CD1c-positive myeloid dendritic cell (primary cell): ENCODE data around the gene INO80C.
"Not testable (repeated sequence)": the region's sequence is repeated elsewhere in the genome, so short reads cannot be mapped to it uniquely, and the experiment has no call there.

Experiments used
- DNase-seq: peaks from one replicate; pipeline ENCODE4 v3.0.0-alpha.2; 2016; ENCODE audit errors: extremely low spot score

INO80C gene

DNA sequence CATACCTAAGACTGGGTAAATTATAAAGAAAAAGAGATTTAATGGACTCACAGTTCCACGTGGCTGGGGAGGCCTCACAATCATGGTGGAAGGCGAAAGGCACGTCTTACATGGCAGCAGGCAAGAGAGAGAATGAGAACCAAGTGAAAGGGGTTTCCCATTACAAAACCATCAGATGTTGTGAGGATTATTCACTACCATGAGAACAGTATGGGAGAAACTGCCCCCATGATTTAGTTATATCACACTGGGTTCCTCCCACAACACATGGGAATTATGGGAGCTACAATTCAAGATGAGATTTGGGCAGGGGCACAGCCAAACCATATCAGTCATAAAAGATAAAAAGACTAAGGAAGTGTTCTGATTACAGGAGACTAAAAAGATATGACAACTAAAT, 8.5 kb downstream of the INO80C start:
- DNase-seq: not testable (repeated sequence)

DNA sequence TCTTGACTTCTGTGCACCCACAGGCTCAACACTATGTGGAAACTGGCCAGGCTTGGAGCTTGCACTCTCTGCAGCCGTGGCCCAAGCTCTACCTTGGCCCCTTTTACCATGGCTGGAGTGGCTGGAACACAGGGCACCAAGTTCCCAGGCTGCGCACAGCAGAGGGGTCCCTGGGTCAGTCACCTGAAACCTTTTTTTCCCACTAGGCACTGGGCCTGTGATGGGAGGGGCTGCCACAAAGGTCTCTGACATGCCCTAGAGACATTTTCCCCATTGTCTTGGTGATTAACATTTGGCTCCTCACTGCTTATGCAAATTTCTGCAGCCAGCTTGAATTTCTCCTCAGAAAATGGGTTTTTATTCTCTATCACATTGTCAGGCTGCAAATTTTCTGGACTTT, 9.4 kb downstream of the INO80C start:
- not testable (repeated sequence) for DNase-seq

- not testable (repeated sequence) for DNase-seq
These were observed 10.2 kb downstream of the INO80C start for GRCh38 chr18:35487525-35487924.

- DNase-seq: no peak
These were observed 11.9 kb downstream of the INO80C start for GRCh38 chr18:35485852-35486251.

GRCh38 chr18:35484034-35484433, 13.7 kb downstream of the INO80C start:
- DNase-seq: no peak

DNA sequence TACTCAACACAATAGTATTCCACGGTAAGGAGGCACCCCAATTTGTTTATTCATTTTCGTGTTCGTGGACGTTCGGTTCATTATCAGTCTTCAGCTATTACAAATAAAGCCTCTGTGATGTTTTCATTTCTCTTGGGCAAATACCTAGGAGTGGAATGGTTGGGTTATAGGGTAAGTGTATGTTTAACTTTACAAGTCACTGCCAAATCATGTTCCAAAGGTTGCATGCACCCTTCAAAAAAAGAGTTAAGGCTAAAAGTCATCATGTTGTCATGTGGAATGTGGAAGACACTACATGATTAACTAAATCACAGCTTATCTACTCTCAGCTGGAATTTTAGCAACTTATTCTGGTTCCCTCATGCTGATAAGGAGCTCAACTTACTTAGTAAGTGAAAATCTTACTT, 15.8 kb downstream of the INO80C start:
- DNase-seq: no peak

- peak; percentile 36 for DNase-seq
These were observed 17.7 kb downstream of the INO80C start for GRCh38 chr18:35479911-35480586.

DNA sequence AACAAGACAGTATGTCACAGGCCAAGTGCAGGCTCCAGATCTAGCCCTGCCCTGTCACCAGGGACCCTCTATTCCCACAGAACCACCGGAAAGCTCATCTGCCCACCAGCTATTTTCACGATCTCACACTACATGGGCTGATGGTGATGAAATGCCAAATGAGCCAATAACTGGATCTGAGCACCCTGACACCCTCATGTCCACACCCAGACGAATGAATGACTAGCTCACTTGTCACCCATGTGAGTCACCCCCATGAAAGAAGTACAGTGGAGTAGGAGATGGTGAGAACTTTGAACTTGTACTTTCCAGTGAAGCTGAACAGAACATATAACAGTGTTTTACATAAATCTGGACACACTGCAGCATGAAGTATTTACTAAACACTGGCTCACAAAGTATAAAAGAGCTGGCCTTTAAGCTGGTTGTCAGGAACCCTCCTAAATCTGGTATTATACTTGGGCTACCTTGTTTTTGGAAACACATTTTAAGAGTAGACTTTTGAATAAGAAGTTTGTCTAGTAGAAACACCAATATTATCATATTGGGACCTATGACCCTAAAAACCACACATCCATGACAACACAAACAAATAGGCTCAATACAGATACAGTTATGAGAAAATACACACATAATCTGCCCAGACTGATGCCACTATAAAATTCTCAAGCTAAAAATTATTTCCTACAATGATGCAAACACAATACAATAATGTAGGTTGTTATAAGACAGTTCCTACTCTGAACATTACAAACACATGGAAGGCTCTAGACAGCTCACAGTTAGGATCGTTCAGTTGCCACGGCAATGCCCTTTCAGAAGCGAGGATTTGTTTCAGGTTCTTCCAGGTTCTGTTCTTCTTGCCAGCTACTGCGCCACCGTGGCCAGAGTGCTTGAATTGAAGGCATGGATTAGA, 19.0 kb downstream of the INO80C start:
- DNase-seq: peak; percentile 93

GRCh38 chr18:35477974-35478373, 19.8 kb downstream of the INO80C start:
- DNase-seq: no peak

DNA sequence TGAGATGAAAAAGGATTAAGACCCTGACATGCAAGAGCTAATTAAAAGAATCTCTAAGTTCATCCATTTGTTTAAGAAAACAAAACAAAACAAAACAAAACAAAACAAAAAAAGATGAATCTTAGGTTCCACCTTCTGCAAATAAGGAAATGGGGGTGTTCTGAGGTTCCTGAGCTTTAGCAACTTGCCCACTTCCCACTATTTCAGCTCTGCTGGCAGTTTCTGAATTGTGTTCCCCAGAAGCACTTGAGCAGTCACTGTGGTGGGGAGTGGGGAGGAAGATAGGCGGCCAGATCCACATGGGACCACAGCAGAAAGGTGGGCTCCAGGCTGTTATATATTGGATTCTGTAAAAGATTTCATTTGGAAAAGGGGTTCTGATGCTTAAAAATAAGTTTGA, 20.3 kb downstream of the INO80C start:
- peak; percentile 84 for DNase-seq

- no peak for DNase-seq
These were observed 22.9 kb downstream of the INO80C start for GRCh38 chr18:35474884-35475283.

DNA sequence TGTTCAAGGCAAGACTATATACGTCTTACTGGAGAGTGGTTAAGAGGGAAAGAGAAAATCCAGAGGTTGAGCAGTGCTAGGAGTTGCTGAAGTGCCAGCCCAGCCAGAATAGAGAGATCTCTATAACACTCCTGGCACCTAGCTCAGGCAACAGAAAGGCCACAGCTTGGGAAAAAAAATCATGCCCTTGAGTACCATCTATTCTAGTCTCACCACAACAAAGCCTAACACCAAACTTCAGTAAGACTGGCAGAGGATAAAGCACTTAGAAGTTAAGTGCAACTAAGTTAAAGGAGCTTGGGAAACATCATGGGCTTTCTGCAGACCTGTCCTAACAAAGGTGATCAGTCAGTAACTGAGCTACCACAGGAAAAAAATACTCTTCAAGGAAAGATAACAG, 24.2 kb downstream of the INO80C start:
- DNase-seq: no peak

GRCh38 chr18:35470435-35470834, 27.3 kb downstream of the INO80C start:
- DNase-seq: no peak

GRCh38 chr18:35469725-35470124, 28.0 kb downstream of the INO80C start:
- DNase-seq: no peak

- no peak for DNase-seq
These were observed 29.0 kb downstream of the INO80C start for GRCh38 chr18:35468711-35469110.

DNA sequence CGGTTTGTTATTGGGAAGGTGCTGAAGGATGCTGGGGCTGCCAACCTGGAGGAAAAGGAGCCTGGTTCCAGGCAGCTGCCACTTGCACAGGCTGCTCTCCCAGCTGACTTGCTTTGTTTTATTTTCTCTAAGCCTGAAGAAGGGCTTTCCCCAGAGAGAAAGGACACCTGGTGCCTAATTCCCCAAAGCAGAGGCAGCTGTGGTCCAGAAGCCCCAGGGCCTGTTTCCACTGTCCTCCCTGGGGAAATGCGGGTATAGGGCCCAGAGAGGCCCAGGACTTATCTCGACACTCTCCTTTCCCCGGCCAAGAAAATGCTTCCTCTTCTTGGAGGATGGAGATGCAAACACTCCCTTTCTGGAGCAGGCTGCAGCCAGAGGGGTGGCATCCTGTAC, 30.1 kb downstream of the INO80C start:
- no peak for DNase-seq

DNA sequence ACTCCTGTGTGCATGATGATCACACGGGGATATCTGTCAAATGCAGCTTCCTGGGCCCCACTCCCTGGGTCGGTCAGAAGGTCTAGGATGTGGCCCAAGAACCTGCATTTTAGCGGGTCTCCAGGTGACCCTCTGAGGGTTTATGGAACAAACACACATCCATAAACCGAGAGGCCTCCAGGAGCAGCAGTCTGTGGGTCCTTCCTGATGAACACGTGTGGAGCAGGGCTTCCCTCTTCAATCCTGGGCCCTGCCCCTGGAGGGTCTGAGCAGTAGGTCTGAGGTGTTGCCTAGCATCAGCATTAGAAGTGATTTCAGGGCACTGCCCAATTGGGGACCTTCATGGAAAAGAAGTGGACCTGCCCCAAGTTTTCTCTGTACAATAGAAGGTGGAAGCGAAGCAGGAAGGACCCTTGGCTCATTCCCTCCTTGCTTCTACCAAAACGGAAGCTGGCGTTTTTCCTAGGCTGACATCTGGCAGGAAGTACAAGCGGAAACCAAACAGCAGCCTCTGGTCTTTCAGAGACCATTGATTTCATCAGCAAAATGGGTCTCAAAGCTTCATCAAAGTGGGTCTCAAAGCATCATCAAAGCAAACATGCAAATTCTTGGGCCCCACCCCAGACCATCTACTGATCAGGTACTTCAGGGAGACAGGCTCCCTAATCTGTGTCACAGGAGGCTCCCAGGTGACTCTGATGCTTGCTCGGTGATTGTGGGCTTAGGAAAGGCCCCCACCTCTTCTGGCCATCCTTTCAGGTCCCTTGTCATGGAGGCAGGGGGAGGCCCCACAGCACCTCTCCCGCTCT, 30.7 kb downstream of the INO80C start:
- DNase-seq: no peak

DNA sequence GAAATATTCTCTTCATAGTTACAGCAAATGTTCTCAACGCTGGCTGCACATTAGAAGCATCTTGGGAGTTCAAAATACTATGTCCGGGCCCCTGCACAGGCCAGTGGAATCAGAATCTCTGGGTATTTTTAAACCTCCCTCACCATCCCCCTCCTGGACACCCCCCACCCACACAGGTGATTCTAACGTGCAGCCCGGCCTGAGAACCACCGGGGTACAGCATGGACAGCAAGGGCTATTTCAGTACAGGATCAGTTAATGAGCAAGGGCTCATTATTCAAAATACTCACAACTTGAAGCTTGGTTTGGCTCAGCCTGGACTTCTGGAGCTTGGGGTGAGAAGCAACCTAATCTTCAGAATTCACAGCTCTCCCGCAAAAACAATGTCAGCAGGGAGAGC, 31.4 kb downstream of the INO80C start:
- DNase-seq: no peak

DNA sequence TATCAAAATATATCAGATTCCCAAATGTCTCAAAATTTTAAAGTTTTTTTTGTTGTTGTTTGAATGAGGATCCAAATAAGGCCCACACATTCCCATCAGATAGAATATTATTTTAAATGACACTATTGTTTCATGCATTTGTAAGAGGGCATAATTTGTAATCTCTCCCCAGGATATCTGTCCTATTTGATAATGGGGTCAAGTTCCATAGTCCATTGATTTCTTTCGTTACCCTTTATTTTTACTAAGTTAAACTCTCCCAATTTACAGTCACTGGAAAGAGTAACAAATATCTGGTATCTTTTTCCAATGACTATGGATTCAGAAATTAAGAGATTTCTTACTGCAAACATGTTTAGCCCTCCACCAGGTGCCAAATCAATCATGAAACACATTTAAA, 32.4 kb downstream of the INO80C start:
- DNase-seq: no peak

DNA sequence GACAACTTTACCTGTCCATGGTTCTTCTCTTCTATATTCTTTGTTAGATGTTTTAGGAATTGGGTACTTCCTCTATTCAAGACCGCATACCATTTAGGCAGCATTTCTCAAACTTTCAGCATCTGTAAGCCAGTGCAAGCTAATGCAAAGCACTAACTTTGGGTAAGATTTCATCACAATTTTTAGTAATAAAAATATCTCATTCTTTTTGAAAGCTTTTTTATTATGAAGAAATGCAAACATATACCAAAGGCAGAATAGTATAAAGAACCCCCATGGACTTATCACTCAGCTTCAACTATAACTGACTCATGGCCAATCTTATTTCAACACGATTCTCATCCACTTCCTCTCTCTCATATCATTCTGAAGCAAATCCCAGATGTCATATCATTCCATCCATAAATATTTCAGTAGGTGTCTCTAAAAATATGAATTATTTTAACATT, 32.9 kb downstream of the INO80C start:
- DNase-seq: peak; percentile 50

GRCh38 chr18:35463827-35464226, 33.9 kb downstream of the INO80C start:
- DNase-seq: no peak

- DNase-seq: no peak
These were observed 34.7 kb downstream of the INO80C start for GRCh38 chr18:35463050-35463449.
